Esophagus muscularis mucosa (tissue), 3 donors: Measurements from ENCODE around the gene RABL6.

ENCODE experiments used
- CTCF ChIP-seq, 3 experiments: fragments of 200-600 bp in 2 of 3; fragments of 450-650 bp in 1 of 3; sonication (generic) in 2 of 3; IDR thresholded peaks; one replicate each; pipeline ENCODE4 v1.5.1; 2017 to 2019; ENCODE audit warnings: antibody characterized with exemption in 3 of 3, mild to moderate bottlenecking in 2 of 3, moderate library complexity in 1 of 3
- POLR2AphosphoS5 ChIP-seq, 2 donors: sonication (generic); formaldehyde crosslinking; IDR thresholded peaks; one replicate each; pipeline ENCODE4 v1.6.1; 2017; ENCODE audit warnings: antibody characterized with exemption in 2 of 2

GRCh38 chr9:136889858-136890257, 82.1 kb downstream of the RABL6 start:
- TF ChIP-seq CTCF (IDR thresholded peaks at IDR 0.05) = no peak
- no peak for TF ChIP-seq POLR2AphosphoS5 (IDR thresholded peaks at IDR 0.05)
